Sigmoid colon (tissue), 4 donors: Measurements from ENCODE around the gene TNFRSF13B.

ENCODE experiments used
- EP300 ChIP-seq, 4 donors: sonication (generic); formaldehyde crosslinking; IDR thresholded peaks; one replicate each; pipeline ENCODE4 v1.6.1; 2017; ENCODE audit warnings: antibody characterized with exemption in 4 of 4
- POLR2A ChIP-seq, 2 donors: fragments of 450-650 bp; IDR thresholded peaks; one replicate each; pipeline ENCODE4 v1.6.1; 2016; ENCODE audit warnings: antibody characterized with exemption in 2 of 2, mild to moderate bottlenecking in 2 of 2, moderate library complexity in 2 of 2
- POLR2AphosphoS5 ChIP-seq, 4 donors: sonication (generic); formaldehyde crosslinking; IDR thresholded peaks; one replicate each; pipeline ENCODE4 v1.6.1; 2017; ENCODE audit warnings: antibody characterized with exemption in 4 of 4
- TF ChIP-seq, protein P1 (sequence below), 4 experiments: fragments of 450-650 bp in 3 of 4; fragments of 200-600 bp in 1 of 4; IDR thresholded peaks; one replicate each; pipeline ENCODE4 v1.5.1; 2016 to 2019; ENCODE audit warnings: antibody characterized with exemption in 4 of 4, mild to moderate bottlenecking in 3 of 4, moderate library complexity in 2 of 4

DNA sequence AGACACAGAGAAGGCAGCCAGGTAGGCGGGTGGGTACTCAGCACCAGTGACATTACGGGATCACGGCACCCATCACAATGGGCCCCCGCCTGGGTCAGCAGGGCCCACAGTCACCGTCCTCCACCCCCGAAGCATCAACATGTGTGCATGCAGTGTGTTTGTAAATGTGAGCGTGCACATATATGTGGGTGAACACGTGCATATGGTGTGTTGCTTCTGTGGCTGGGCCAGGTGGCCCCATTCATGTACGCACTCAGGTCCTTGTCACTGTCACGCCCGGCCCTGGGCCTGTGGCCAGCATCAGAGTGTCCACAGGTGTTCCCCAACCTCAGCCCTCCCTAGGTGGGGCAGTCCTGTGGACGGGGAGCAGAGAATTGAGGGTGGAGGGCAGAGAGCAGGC, 37.1 kb downstream of the TNFRSF13B start:
- TF ChIP-seq, protein P1, sequence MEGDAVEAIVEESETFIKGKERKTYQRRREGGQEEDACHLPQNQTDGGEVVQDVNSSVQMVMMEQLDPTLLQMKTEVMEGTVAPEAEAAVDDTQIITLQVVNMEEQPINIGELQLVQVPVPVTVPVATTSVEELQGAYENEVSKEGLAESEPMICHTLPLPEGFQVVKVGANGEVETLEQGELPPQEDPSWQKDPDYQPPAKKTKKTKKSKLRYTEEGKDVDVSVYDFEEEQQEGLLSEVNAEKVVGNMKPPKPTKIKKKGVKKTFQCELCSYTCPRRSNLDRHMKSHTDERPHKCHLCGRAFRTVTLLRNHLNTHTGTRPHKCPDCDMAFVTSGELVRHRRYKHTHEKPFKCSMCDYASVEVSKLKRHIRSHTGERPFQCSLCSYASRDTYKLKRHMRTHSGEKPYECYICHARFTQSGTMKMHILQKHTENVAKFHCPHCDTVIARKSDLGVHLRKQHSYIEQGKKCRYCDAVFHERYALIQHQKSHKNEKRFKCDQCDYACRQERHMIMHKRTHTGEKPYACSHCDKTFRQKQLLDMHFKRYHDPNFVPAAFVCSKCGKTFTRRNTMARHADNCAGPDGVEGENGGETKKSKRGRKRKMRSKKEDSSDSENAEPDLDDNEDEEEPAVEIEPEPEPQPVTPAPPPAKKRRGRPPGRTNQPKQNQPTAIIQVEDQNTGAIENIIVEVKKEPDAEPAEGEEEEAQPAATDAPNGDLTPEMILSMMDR (IDR thresholded peaks at IDR 0.05): no peak
- TF ChIP-seq POLR2A (IDR thresholded peaks at IDR 0.05) (no peak), POLR2AphosphoS5 (IDR thresholded peaks at IDR 0.05) (no peak), EP300 (IDR thresholded peaks at IDR 0.05) (no peak)
